ENCODE results near the gene NR2F1-AS1.
"Not testable (repeated sequence)": the region's sequence is repeated elsewhere in the genome, so short reads cannot be mapped to it uniquely, and the experiment has no call there.

The NR2F1-AS1 gene

DNA sequence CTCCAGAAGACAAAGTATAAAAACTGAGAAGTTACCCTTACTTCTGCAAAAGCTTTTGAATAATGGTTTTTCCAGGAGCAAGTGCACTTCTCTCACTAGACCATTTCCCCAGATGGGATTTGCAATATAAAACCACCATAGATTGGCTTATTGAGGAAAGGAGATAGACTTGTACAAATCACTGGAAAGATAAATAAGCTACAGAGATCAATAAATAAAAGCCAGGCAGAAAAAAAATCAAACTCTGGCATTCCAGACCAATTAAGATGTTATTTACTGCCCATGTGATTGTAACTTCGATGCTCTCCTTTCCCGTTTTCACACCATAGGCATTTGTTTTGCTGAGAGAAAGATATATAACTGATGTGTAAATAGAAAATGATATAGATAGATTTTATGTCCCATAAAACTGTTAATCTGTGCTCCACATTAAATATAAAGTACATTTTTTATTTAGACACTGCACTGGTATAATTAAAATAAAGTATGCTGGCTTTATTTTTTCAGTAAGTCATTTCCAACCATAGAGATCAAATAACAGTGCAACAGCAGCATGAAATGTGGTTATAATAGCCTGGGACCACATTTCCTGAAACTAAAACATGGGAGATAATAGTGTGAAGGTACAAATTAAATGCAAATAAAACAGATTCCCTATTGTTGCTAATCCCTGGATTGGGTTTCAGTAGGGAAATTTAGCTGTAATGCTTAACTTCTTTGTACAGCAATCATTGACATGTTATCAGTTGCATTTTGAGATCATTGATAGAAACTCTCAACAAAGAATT lies 177.7 kb downstream of the NR2F1-AS1 start:
- no peaks in the 10 kb centered on the region for H3K36me3 ChIP-seq (ENCODE audit: control insufficient read depth, insufficient read depth, low read length)
- no peaks in the 10 kb centered on the region for H3K9me3 ChIP-seq (ENCODE audit: control insufficient read depth, insufficient read depth, low read length)
- WGBS (ENCODE audit: insufficient coverage, insufficient read length) = no CpG with 5 or more reads among the region's 2 CpGs
- no peak overlapping the region for H3K4me3 ChIP-seq (ENCODE audit: low read length)
- no peaks in the 10 kb centered on the region; the same call in 1 of the 2 replicates for H3K4me1 ChIP-seq (ENCODE audit: control insufficient read depth, insufficient read depth, low read length)
- DNase-seq (ENCODE audit: low read depth, low spot score) = no peak
- no peaks in the 10 kb centered on the region for H3K27me3 ChIP-seq (ENCODE audit: control insufficient read depth, insufficient read depth, low read length)
- no peak overlapping the region for H3K27ac ChIP-seq (ENCODE audit: low read length)

DNA sequence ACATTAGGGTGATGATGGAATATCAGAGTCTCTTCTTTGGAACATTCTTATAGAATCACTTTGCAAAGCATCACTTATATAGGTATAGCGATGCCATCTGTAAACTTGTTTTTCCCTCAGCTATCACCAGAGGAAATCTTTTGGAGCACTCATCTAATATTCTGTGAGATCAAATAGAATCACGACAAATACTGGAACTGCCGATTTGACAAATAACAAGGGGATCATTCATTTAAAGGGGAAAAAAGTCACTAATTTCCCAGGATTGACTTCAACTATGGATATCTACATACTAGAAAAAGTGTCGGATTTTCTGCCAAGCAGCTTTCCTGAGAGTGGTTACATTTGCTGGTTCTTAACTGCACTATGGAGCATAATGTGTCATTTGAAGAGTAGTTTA lies 178.6 kb downstream of the NR2F1-AS1 start:
- no CpG with 5 or more reads among the region's 4 CpGs for WGBS (ENCODE audit: insufficient coverage, insufficient read length)
- Histone ChIP-seq H3K27me3 (ENCODE audit: control insufficient read depth, insufficient read depth, low read length) (no peaks in the 10 kb centered on the region), H3K36me3 (ENCODE audit: control insufficient read depth, insufficient read depth, low read length) (no peaks in the 10 kb centered on the region), H3K4me1 (ENCODE audit: control insufficient read depth, insufficient read depth, low read length) (no peaks in the 10 kb centered on the region; the same call in 1 of the 2 replicates), H3K4me3 (ENCODE audit: low read length) (no peak overlapping the region), H3K27ac (ENCODE audit: low read length) (no peak overlapping the region), H3K9me3 (ENCODE audit: control insufficient read depth, insufficient read depth, low read length) (no peaks in the 10 kb centered on the region)
- no peak for DNase-seq (ENCODE audit: low read depth, low spot score)

DNA sequence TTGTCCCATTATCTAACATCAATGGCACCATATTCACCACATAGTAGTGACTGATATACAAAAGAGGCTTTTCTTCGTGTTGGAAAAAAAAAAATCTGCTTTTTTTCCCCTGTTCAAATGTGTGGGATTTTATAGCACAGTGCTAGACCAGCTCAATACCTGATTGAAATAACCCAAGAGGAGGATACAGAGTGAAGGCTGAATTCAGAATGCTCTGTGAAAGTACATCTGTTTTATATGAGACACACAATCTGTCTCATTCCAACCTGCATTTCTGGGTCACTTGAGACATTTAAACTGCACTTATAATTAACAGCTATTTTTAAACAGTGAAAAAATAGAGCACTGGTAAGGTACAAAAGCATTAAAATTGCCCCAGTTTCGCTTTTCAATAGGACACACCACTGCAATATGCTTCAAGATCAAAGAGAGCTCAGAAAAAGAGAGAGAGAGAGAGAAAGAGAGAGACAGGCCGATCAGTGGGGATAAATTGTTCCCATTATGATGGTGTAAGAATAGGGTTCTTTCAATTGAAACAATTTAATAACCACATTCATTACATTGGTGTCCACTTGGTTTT lies 179.3 kb downstream of the NR2F1-AS1 start:
- Histone ChIP-seq H3K27me3 (ENCODE audit: control insufficient read depth, insufficient read depth, low read length) (no peaks in the 10 kb centered on the region), H3K36me3 (ENCODE audit: control insufficient read depth, insufficient read depth, low read length) (no peaks in the 10 kb centered on the region), H3K9me3 (ENCODE audit: control insufficient read depth, insufficient read depth, low read length) (no peaks in the 10 kb centered on the region), H3K27ac (ENCODE audit: low read length) (no peak overlapping the region), H3K4me3 (ENCODE audit: low read length) (no peak overlapping the region), H3K4me1 (ENCODE audit: control insufficient read depth, insufficient read depth, low read length) (no peaks in the 10 kb centered on the region; the same call in 1 of the 2 replicates)
- no peak for DNase-seq (ENCODE audit: low read depth, low spot score)
- WGBS (ENCODE audit: insufficient coverage, insufficient read length) = no CpG with 5 or more reads among the region's 3 CpGs

GRCh38 chr5:93399675-93400074 lies 181.3 kb downstream of the NR2F1-AS1 start:
- Histone ChIP-seq H3K4me3 (ENCODE audit: low read length) (no peak overlapping the region), H3K9me3 (ENCODE audit: control insufficient read depth, insufficient read depth, low read length) (no peaks in the 10 kb centered on the region), H3K36me3 (ENCODE audit: control insufficient read depth, insufficient read depth, low read length) (no peaks in the 10 kb centered on the region), H3K4me1 (ENCODE audit: control insufficient read depth, insufficient read depth, low read length) (no peaks in the 10 kb centered on the region; the same call in 1 of the 2 replicates), H3K27ac (ENCODE audit: low read length) (no peak overlapping the region), H3K27me3 (ENCODE audit: control insufficient read depth, insufficient read depth, low read length) (no peaks in the 10 kb centered on the region)
- no peak for DNase-seq (ENCODE audit: low read depth, low spot score)
- WGBS (ENCODE audit: insufficient coverage, insufficient read length) = no CpG with 5 or more reads among the region's 3 CpGs

DNA sequence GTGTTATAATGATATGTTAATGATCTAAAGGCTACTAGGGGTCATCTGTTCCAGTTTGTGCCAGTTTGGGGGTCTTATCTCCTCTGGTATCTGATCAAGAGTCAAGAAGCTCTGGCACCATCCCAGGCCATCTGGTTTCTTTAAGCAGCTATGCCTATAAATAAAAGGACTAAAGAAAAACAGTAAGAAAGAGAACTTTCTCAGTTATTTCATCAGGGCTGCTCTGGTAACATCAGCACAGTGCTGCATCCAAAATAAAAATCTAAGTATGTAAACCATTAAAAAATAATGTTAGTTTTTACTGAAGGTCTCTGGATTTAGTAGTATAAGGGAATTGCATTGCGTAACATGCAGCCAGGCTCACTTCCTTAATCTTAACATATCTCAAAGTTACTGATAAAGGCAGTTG lies 185.0 kb downstream of the NR2F1-AS1 start:
- Histone ChIP-seq H3K9me3 (ENCODE audit: control insufficient read depth, insufficient read depth, low read length) (no peaks in the 10 kb centered on the region), H3K27me3 (ENCODE audit: control insufficient read depth, insufficient read depth, low read length) (no peaks in the 10 kb centered on the region), H3K4me1 (ENCODE audit: control insufficient read depth, insufficient read depth, low read length) (no peaks in the 10 kb centered on the region; the same call in 1 of the 2 replicates), H3K36me3 (ENCODE audit: control insufficient read depth, insufficient read depth, low read length) (no peaks in the 10 kb centered on the region), H3K4me3 (ENCODE audit: low read length) (no peak overlapping the region), H3K27ac (ENCODE audit: low read length) (no peak overlapping the region)
- no peak for DNase-seq (ENCODE audit: low read depth, low spot score)
- no CpG with 5 or more reads among the region's 1 CpG for WGBS (ENCODE audit: insufficient coverage, insufficient read length)

- Histone ChIP-seq H3K4me1 (ENCODE audit: control insufficient read depth, insufficient read depth, low read length) (no peaks in the 10 kb centered on the region; the same call in 1 of the 2 replicates), H3K4me3 (ENCODE audit: low read length) (no peak overlapping the region), H3K27me3 (ENCODE audit: control insufficient read depth, insufficient read depth, low read length) (no peaks in the 10 kb centered on the region), H3K9me3 (ENCODE audit: control insufficient read depth, insufficient read depth, low read length) (no peaks in the 10 kb centered on the region), H3K36me3 (ENCODE audit: control insufficient read depth, insufficient read depth, low read length) (no peaks in the 10 kb centered on the region), H3K27ac (ENCODE audit: low read length) (no peak overlapping the region)
- WGBS (ENCODE audit: insufficient coverage, insufficient read length) = no CpG with 5 or more reads among the region's 1 CpG
- DNase-seq (ENCODE audit: low read depth, low spot score) = no peak
Observed at GRCh38 chr5:93395010-93395409, 186.0 kb downstream of the NR2F1-AS1 start.

DNA sequence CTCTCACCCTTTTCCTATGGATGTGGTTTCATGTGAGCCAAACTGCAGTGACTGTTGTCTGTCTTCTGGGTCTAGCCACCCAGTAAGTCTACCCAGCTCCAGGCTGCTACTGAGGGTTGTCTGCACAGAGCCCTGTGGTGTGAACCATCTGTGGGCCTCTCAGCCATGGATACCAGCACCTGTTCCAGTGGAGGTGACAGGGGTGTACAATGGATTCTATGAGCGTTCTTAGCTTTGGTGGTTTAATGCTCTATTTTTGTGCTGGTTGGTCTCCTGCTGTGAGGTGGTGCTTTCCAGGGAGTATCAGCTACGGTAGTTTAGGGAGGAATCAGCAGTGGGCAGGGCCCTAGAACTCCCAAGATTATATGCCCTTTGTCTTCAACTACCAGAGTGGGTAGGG lies 186.7 kb downstream of the NR2F1-AS1 start:
- no peak overlapping the region for H3K27ac ChIP-seq (ENCODE audit: low read length)
- no peak overlapping the region for H3K4me3 ChIP-seq (ENCODE audit: low read length)
- no peaks in the 10 kb centered on the region for H3K4me1 ChIP-seq (ENCODE audit: control insufficient read depth, insufficient read depth, low read length)
- no peak for DNase-seq (ENCODE audit: low read depth, low spot score)
- no peaks in the 10 kb centered on the region for H3K27me3 ChIP-seq (ENCODE audit: control insufficient read depth, insufficient read depth, low read length)
- WGBS (ENCODE audit: insufficient coverage, insufficient read length) = no CpG with 5 or more reads among the region's 2 CpGs
- no peaks in the 10 kb centered on the region for H3K9me3 ChIP-seq (ENCODE audit: control insufficient read depth, insufficient read depth, low read length)
- H3K36me3 ChIP-seq (ENCODE audit: control insufficient read depth, insufficient read depth, low read length) = no peaks in the 10 kb centered on the region

DNA sequence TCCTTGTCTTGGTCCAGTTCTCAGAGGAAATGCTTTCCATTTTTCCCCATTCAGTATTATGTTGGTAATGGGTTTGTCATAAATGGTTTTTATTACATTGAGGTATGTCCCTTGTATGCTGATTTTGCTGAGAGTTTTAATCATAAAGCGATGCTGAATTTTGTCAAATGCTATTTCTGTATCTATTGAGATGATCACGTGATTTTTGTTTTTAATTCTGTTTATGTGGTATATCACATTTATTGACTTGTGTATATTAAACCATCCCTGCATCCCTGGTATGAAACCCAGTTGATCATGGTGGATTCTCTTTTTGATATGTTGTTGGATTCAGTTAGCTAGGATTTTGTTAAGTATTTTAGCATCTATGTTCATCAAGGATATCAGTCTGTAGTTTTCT lies 189.8 kb downstream of the NR2F1-AS1 start:
- not testable (repeated sequence) for H3K27ac ChIP-seq (ENCODE audit: low read length); H3K9me3 ChIP-seq (ENCODE audit: control insufficient read depth, insufficient read depth, low read length); DNase-seq (ENCODE audit: low read depth, low spot score); H3K4me3 ChIP-seq (ENCODE audit: low read length); H3K27me3 ChIP-seq (ENCODE audit: control insufficient read depth, insufficient read depth, low read length); H3K36me3 ChIP-seq (ENCODE audit: control insufficient read depth, insufficient read depth, low read length); H3K4me1 ChIP-seq (ENCODE audit: control insufficient read depth, insufficient read depth, low read length)
- WGBS (ENCODE audit: insufficient coverage, insufficient read length) = no CpG with 5 or more reads among the region's 2 CpGs

DNA sequence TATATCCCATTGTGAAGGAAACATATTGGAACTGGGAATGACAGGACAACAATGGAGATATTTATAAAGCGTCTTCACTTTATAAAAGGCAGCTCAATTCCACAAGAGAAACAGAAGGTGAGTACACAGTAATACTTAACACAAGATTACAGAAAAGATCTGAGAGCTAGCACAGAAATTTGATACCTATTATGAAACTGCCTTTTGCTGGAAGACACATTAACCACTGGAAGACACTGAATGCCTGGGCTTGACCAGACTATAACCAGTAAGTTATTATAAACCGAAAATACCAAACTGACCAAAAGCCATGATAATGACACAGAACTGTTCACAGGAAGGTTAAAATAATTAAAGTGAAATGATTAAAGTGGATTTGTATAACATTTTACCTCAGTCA lies 195.4 kb downstream of the NR2F1-AS1 start:
- Histone ChIP-seq H3K27ac (ENCODE audit: low read length) (no peak overlapping the region), H3K27me3 (ENCODE audit: control insufficient read depth, insufficient read depth, low read length) (no peaks in the 10 kb centered on the region), H3K36me3 (ENCODE audit: control insufficient read depth, insufficient read depth, low read length) (no peaks in the 10 kb centered on the region), H3K9me3 (ENCODE audit: control insufficient read depth, insufficient read depth, low read length) (no peaks in the 10 kb centered on the region), H3K4me3 (ENCODE audit: low read length) (no peak overlapping the region), H3K4me1 (ENCODE audit: control insufficient read depth, insufficient read depth, low read length) (no peaks in the 10 kb centered on the region)
- WGBS (ENCODE audit: insufficient coverage, insufficient read length) = no CpG with 5 or more reads among the region's 2 CpGs
- no peak for DNase-seq (ENCODE audit: low read depth, low spot score)

DNA sequence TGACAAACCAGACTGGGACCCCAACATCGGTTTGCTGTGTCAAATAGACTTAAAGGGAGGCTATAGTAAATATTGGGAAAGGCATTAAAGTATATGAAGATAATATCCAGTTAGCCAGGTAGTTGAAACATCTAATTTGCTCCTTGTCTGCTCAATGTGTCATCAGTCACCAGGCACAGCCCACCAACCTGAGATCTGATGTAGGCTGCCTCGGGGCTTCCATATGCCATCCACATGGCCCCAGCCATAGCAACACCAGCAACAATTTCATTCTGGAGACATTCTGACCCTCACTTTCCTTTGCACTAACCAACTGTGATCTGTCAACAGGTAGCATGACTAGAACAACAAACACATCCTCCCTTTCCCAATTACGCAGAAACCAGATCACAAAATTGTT lies 196.0 kb downstream of the NR2F1-AS1 start:
- Histone ChIP-seq H3K27ac (ENCODE audit: low read length) (no peak overlapping the region), H3K27me3 (ENCODE audit: control insufficient read depth, insufficient read depth, low read length) (no peaks in the 10 kb centered on the region), H3K4me1 (ENCODE audit: control insufficient read depth, insufficient read depth, low read length) (no peaks in the 10 kb centered on the region), H3K4me3 (ENCODE audit: low read length) (no peak overlapping the region), H3K9me3 (ENCODE audit: control insufficient read depth, insufficient read depth, low read length) (no peaks in the 10 kb centered on the region), H3K36me3 (ENCODE audit: control insufficient read depth, insufficient read depth, low read length) (no peaks in the 10 kb centered on the region)
- WGBS (ENCODE audit: insufficient coverage, insufficient read length) = no CpG with 5 or more reads among the region's 3 CpGs
- DNase-seq (ENCODE audit: low read depth, low spot score) = no peak

DNA sequence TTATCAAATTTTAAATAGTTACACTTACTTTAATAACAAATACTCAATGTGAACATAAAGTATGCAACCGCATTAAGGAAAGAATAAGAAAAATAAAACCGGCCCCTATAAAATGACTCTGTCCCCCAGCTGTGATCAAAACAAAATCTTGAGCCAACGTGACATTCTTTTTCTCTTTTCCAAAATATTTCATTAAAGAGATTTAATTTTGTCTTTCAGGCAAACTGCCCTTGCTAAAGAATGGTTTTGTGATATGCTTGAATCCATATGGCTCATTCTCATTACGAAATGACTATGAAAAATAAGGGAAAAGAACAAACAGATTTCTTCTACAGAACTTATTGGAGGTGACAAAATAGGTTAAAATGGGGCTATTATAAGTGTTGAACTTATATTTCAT lies 197.0 kb downstream of the NR2F1-AS1 start:
- no peaks in the 10 kb centered on the region for H3K27me3 ChIP-seq (ENCODE audit: control insufficient read depth, insufficient read depth, low read length)
- no CpG with 5 or more reads among the region's 4 CpGs for WGBS (ENCODE audit: insufficient coverage, insufficient read length)
- no peaks in the 10 kb centered on the region for H3K4me1 ChIP-seq (ENCODE audit: control insufficient read depth, insufficient read depth, low read length)
- no peak overlapping the region for H3K4me3 ChIP-seq (ENCODE audit: low read length)
- H3K9me3 ChIP-seq (ENCODE audit: control insufficient read depth, insufficient read depth, low read length) = no peaks in the 10 kb centered on the region
- no peak for DNase-seq (ENCODE audit: low read depth, low spot score)
- H3K36me3 ChIP-seq (ENCODE audit: control insufficient read depth, insufficient read depth, low read length) = no peaks in the 10 kb centered on the region
- H3K27ac ChIP-seq (ENCODE audit: low read length) = no peak overlapping the region

Measured in iPS DF 6.9 (cell line).